OCI-LY3 (cell line): ENCODE data around the gene DDX1.

ENCODE experiments used
- H2AFZ ChIP-seq: fragments of 200-600, 300-600 bp; shearing (Covaris generic); 2 replicates; pipeline ENCODE4 v1.6.0; 2014; ENCODE audit warnings: antibody characterized with exemption, low read depth, low read length
- H3K27ac ChIP-seq: fragments of 200-600, 300-600 bp; sonication (generic); 2 replicates; pipeline ENCODE4 v1.5.1; 2014; ENCODE audit warnings: mild to moderate bottlenecking, low read length, moderate library complexity, mixed read lengths
- H3K27me3 ChIP-seq: fragments of 200-600, 300-600 bp; sonication (generic); 2 replicates; pipeline ENCODE4 v1.6.1; 2014; ENCODE audit warnings: low read depth, low read length, mixed read lengths
- H3K36me3 ChIP-seq: fragments of 200-600, 300-600 bp; sonication (generic); replicated peaks from 2 replicates; pipeline ENCODE3; 2014; ENCODE audit warnings: low read depth, low read length, mixed read lengths
- H3K4me1 ChIP-seq: fragments of 300-600, 200-600 bp; sonication (generic); 2 replicates; pipeline ENCODE4 v1.6.1; 2014; ENCODE audit warnings: low read length, mixed read lengths
- H3K4me2 ChIP-seq: fragments of 200-600, 300-600 bp; sonication (generic); 2 replicates; pipeline ENCODE4 v1.6.1; 2014; ENCODE audit warnings: low read length, mixed read lengths
- H3K4me3 ChIP-seq: fragments of 300-600, 200-600 bp; sonication (generic); 2 replicates; pipeline ENCODE4 v1.5.1; 2014; ENCODE audit warnings: antibody characterized with exemption, mild to moderate bottlenecking, low read length, moderate library complexity
- H3K79me2 ChIP-seq: fragments of 300-600, 200-600 bp; shearing (Covaris generic); 2 replicates; pipeline ENCODE4 v1.6.1; 2014; ENCODE audit warnings: mild to moderate bottlenecking, low read length, mixed read lengths
- H3K9ac ChIP-seq: fragments of 300-600, 200-600 bp; shearing (Covaris generic); 2 replicates; pipeline ENCODE4 v1.6.0; 2014; ENCODE audit warnings: mild to moderate bottlenecking, low read length, moderate library complexity
- H3K9me3 ChIP-seq: fragments of 200-600, 300-600 bp; shearing (Covaris generic); 2 replicates; pipeline ENCODE4 v1.6.1; 2014; ENCODE audit warnings: low read length, mixed read lengths; ENCODE audit not compliant: insufficient read depth
- H4K20me1 ChIP-seq: fragments of 200-600, 300-600 bp; sonication (generic); 2 replicates; pipeline ENCODE4 v1.6.1; 2016; ENCODE audit warnings: low read length, mixed read lengths; ENCODE audit not compliant: insufficient read depth
- EZH2phosphoT487 ChIP-seq: fragments of 200-600 bp; shearing (Covaris generic); IDR thresholded peaks from 2 replicates; pipeline ENCODE4 v1.6.1; 2018; ENCODE audit warnings: antibody characterized with exemption, mixed run types, low read depth
- TF ChIP-seq, protein P1 (sequence below): fragments of 200-600, 300-600 bp; sonication (generic); IDR thresholded peaks from 2 replicates; pipeline ENCODE4 v1.5.1; 2014; ENCODE audit warnings: antibody characterized with exemption, low read length, low read depth

DDX1 gene

DNA sequence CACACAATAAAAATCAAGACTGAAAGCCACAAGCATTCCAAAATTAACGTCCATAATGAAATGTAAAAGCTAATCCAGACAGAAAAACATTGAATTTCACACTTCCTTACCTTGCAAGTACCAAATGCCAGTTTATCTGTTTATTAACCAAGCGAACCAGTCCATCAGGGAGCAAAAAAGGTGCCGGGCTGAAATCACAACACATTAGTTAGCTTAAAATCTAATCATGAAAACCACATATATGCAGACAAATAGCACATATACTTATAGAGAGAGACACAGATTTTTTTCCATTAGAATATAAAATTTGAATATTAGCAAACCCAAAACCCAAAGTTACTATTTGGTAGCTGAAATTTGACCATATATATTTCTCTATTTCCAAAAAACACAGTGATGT lies 37.7 kb upstream of the DDX1 start:
- peaks cover 10% of the 10 kb centered on the region for H3K4me1 ChIP-seq
- peaks cover 7% of the 10 kb centered on the region for H3K36me3 ChIP-seq
- TF ChIP-seq EZH2phosphoT487: no peak
- TF ChIP-seq, protein P1, sequence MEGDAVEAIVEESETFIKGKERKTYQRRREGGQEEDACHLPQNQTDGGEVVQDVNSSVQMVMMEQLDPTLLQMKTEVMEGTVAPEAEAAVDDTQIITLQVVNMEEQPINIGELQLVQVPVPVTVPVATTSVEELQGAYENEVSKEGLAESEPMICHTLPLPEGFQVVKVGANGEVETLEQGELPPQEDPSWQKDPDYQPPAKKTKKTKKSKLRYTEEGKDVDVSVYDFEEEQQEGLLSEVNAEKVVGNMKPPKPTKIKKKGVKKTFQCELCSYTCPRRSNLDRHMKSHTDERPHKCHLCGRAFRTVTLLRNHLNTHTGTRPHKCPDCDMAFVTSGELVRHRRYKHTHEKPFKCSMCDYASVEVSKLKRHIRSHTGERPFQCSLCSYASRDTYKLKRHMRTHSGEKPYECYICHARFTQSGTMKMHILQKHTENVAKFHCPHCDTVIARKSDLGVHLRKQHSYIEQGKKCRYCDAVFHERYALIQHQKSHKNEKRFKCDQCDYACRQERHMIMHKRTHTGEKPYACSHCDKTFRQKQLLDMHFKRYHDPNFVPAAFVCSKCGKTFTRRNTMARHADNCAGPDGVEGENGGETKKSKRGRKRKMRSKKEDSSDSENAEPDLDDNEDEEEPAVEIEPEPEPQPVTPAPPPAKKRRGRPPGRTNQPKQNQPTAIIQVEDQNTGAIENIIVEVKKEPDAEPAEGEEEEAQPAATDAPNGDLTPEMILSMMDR: no peak
- H3K4me3 ChIP-seq: no peak overlapping the region
- peaks cover 19% of the 10 kb centered on the region for H3K79me2 ChIP-seq
- H3K9me3 ChIP-seq: no peaks in the 10 kb centered on the region
- H3K9ac ChIP-seq: no peak overlapping the region
- H3K27me3 ChIP-seq: no peaks in the 10 kb centered on the region
- H3K4me2 ChIP-seq: no peak overlapping the region
- no peak overlapping the region for H3K27ac ChIP-seq
- no peaks in the 10 kb centered on the region for H4K20me1 ChIP-seq
- H2AFZ ChIP-seq: no peak overlapping the region

DNA sequence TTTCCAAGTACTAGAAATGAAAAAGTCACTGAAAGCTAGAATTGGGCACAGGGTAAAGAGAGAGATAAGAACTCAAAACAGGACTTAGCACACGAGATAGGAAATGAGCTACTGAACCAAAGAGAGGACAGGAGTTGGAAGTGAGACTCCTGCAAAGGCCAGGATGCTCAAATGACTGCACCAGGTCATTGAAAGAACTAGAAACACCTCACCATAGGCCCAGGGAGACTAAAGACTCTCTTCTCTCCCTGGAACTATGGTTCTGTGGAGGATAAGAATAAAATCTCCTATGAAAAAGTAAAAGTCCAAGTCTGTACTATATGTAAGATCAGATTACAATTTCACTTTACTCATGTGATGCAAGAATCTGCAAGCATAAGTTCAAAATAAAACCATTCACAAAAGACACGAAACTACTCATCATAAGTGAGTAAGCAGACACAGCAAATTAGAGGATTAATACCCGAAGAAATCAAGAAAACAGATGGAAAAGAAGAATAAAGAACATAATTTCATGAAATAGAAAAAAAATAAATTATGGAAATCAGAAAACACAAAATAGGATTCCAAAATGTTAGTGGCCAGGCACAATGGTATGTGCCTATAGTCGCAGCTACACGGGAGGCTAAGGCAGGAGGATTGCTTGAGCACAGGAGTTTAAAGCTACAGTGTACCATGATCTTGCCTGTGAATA lies 37.0 kb upstream of the DDX1 start:
- no peaks in the 10 kb centered on the region for H4K20me1 ChIP-seq
- H3K79me2 ChIP-seq: peaks cover 26% of the 10 kb centered on the region
- H3K9ac ChIP-seq: no peak overlapping the region
- H3K4me2 ChIP-seq: no peak overlapping the region
- H3K27me3 ChIP-seq: no peaks in the 10 kb centered on the region
- H3K4me1 ChIP-seq: peaks cover 14% of the 10 kb centered on the region
- no peak overlapping the region for H2AFZ ChIP-seq
- no peak overlapping the region for H3K4me3 ChIP-seq
- H3K9me3 ChIP-seq: no peaks in the 10 kb centered on the region
- H3K36me3 ChIP-seq: peaks cover 4% of the 10 kb centered on the region
- TF ChIP-seq, protein P1: no peak
- TF ChIP-seq EZH2phosphoT487: no peak
- H3K27ac ChIP-seq: no peak overlapping the region

DNA sequence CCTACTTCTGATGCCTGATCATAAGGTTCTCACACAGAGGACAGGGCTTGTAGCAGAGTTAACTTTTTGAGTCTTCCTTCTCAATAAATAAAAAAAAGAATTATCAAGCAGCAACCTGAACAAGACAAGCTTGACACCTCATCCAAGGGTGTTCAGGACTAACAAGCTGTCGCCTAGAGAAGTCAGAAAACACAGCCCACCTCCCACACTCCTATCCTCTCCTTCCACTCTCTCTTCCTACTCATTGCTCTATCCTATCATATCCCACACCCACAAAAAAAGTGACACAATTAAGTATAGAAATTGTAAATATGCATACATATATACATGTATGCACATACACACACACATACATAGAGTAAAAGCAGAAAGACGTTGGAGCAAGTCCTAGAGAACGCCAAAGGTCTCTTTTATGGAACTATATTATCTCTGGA lies 35.9 kb upstream of the DDX1 start:
- no peak overlapping the region for H3K9ac ChIP-seq
- H3K27me3 ChIP-seq: no peaks in the 10 kb centered on the region
- H3K9me3 ChIP-seq: no peaks in the 10 kb centered on the region
- no peaks in the 10 kb centered on the region for H4K20me1 ChIP-seq
- TF ChIP-seq, protein P1: no peak
- TF ChIP-seq EZH2phosphoT487: no peak
- H3K27ac ChIP-seq: no peak overlapping the region
- H3K36me3 ChIP-seq: peaks cover 4% of the 10 kb centered on the region
- peaks cover 37% of the 10 kb centered on the region for H3K79me2 ChIP-seq
- peaks cover 17% of the 10 kb centered on the region for H3K4me1 ChIP-seq
- H2AFZ ChIP-seq: no peak overlapping the region
- no peak overlapping the region for H3K4me3 ChIP-seq
- no peak overlapping the region for H3K4me2 ChIP-seq

DNA sequence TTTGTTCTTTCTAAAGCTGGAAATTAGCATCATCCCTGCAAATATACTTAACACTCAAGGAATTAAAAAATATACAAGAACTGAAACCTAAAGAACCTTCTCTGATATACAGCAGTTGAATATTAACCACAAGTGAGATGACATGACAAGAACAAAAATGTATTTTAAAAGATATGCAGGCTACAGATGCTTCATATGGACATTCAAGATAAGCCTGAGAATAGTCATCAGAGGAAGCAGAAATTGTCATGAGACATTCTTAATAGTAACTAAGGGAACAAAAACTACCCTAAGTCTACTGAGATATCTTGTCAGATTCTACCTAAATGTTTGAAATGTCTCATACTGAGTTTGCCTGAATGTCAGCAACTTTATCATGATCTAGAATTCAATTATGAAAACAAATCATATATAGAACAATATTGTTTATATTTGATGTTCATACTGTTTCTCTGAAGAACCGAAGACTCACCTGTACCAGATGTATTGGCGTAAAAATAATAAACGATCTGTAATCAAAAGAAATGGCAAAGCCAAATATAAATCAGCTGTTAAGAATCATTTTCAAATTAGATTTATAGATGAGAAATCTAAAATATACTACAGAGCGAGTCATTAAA lies 35.2 kb upstream of the DDX1 start:
- Histone ChIP-seq H3K27me3 (no peaks in the 10 kb centered on the region), H2AFZ (no peak overlapping the region), H3K36me3 (peaks cover 4% of the 10 kb centered on the region), H4K20me1 (no peaks in the 10 kb centered on the region), H3K4me3 (no peak overlapping the region), H3K9me3 (no peaks in the 10 kb centered on the region), H3K4me1 (peaks cover 17% of the 10 kb centered on the region), H3K9ac (no peak overlapping the region), H3K79me2 (peaks cover 40% of the 10 kb centered on the region), H3K27ac (no peak overlapping the region), H3K4me2 (no peak overlapping the region)
- TF ChIP-seq, protein P1: no peak
- TF ChIP-seq EZH2phosphoT487: no peak
